Type B pancreatic cell (in vitro differentiated cells): ENCODE data around the gene MARCHF3. TPM values are rescaled to one million over a fixed set of nuclear protein-coding genes. Genes with fewer than 3 reads are reported as not detected.
"Not testable (repeated sequence)": the region's sequence is repeated elsewhere in the genome, so short reads cannot be mapped to it uniquely, and the experiment has no call there.

Source experiments
- DNase-seq: peaks from one replicate; pipeline ENCODE4 v3.0.0; 2021; ENCODE audit warnings: mixed read lengths; ENCODE audit not compliant: unreplicated experiment; ENCODE audit errors: extremely low spot score
- H3K27ac Mint-ChIP-seq: 2 replicates; pipeline ENCODE4 v1.8.0; 2021; ENCODE audit warnings: mild to moderate bottlenecking, mixed read lengths
- H3K27me3 Mint-ChIP-seq: 2 replicates; pipeline ENCODE4 v1.8.0; 2021; ENCODE audit warnings: mixed read lengths
- H3K36me3 Mint-ChIP-seq: 2 replicates; pipeline ENCODE4 v1.8.0; 2021; ENCODE audit warnings: mixed read lengths
- H3K4me1 Mint-ChIP-seq: one replicate; pipeline ENCODE4 v1.8.0; 2021; ENCODE audit warnings: mixed read lengths; ENCODE audit not compliant: unreplicated experiment
- H3K4me3 Mint-ChIP-seq: 2 replicates; pipeline ENCODE4 v1.8.0; 2021; ENCODE audit warnings: mild to moderate bottlenecking, mixed read lengths
- H3K9me3 Mint-ChIP-seq: 2 replicates; pipeline ENCODE4 v1.8.0; 2021; ENCODE audit warnings: mixed read lengths
- CTCF ChIP-seq: fragments of 200-600 bp; sonication (generic); conservative IDR thresholded peaks from 2 replicates; pipeline ENCODE4 v1.5.0; 2021; ENCODE audit warnings: antibody characterized with exemption, mild to moderate bottlenecking
- total RNA-seq: library from RNA; stranded (reverse); gene quantifications from 2 replicates; pipeline ENCODE4 v1.2.1, GENCODE V29; 2021; ENCODE audit warnings: low replicate concordance

Gene MARCHF3
- total RNA-seq, 1 donor from 2014 or later = 5.9 TPM

GRCh38 chr5:126896170-126896702 is 134.1 kb downstream of the MARCHF3 start:
- Mint-ChIP-seq H3K36me3 (no peaks in the 10 kb centered on the region), H3K4me3 (no peak overlapping the region), H3K27me3 (no peaks in the 10 kb centered on the region), H3K27ac (no peak overlapping the region), H3K4me1 (no peaks in the 10 kb centered on the region), H3K9me3 (no peaks in the 10 kb centered on the region)
- DNase-seq = no peak
- no peak for TF ChIP-seq CTCF

- not testable (repeated sequence) for H3K4me3 Mint-ChIP-seq, H3K36me3 Mint-ChIP-seq, H3K9me3 Mint-ChIP-seq, H3K27me3 Mint-ChIP-seq, H3K4me1 Mint-ChIP-seq, H3K27ac Mint-ChIP-seq, DNase-seq
Measured at GRCh38 chr5:126895712-126896111, 134.6 kb downstream of the MARCHF3 start.

- H3K9me3 Mint-ChIP-seq, H3K36me3 Mint-ChIP-seq, H3K4me1 Mint-ChIP-seq, H3K4me3 Mint-ChIP-seq, H3K27me3 Mint-ChIP-seq, H3K27ac Mint-ChIP-seq, DNase-seq: not testable (repeated sequence)
Measured at GRCh38 chr5:126890414-126890813, 139.9 kb downstream of the MARCHF3 start.

- TF ChIP-seq CTCF = no peak
- H3K9me3 Mint-ChIP-seq = no peaks in the 10 kb centered on the region
- no peak overlapping the region for H3K27ac Mint-ChIP-seq
- H3K36me3 Mint-ChIP-seq = peaks cover 4% of the 10 kb centered on the region
- DNase-seq = no peak
- H3K4me1 Mint-ChIP-seq = peaks cover 12% of the 10 kb centered on the region
- no peak overlapping the region for H3K4me3 Mint-ChIP-seq
- no peaks in the 10 kb centered on the region for H3K27me3 Mint-ChIP-seq
Measured at GRCh38 chr5:126888175-126888574, 142.2 kb downstream of the MARCHF3 start.

GRCh38 chr5:126884269-126884819 is 146.0 kb downstream of the MARCHF3 start:
- no peak for DNase-seq
- Mint-ChIP-seq H3K27ac (no peak overlapping the region), H3K4me1 (peaks cover 12% of the 10 kb centered on the region), H3K36me3 (peaks cover 4% of the 10 kb centered on the region), H3K9me3 (no peaks in the 10 kb centered on the region), H3K4me3 (no peak overlapping the region), H3K27me3 (peaks cover 3% of the 10 kb centered on the region)
- no peak for TF ChIP-seq CTCF

- no peak for DNase-seq
- Mint-ChIP-seq H3K27me3 (peaks cover 3% of the 10 kb centered on the region), H3K9me3 (no peaks in the 10 kb centered on the region), H3K36me3 (peaks cover 4% of the 10 kb centered on the region), H3K4me1 (peaks cover 12% of the 10 kb centered on the region), H3K4me3 (no peak overlapping the region), H3K27ac (no peak overlapping the region)
- no peak for TF ChIP-seq CTCF
Measured at GRCh38 chr5:126883564-126884245, 146.7 kb downstream of the MARCHF3 start.
